Central memory CD8-positive, alpha-beta T cell (primary cell): ENCODE results near the gene ACSL3.

Source experiments
- ATAC-seq: fragments of 150-1000 bp; cut with Tn5 transposase; replicated peaks from 2 replicates; pipeline ENCODE4 v1.10.0; 2022; ENCODE audit warnings: mild to moderate bottlenecking, moderate FRiP score, moderate number of reproducible peaks; ENCODE audit not compliant: poor library complexity, severe bottlenecking; ENCODE audit errors: extremely low read depth
- DNase-seq, 2 donors: peaks; one replicate each; pipeline ENCODE4 v3.0.0; 2021; ENCODE audit warnings: low spot score in 2 of 2
- H3K27ac Mint-ChIP-seq: one replicate; pipeline ENCODE4 v1.8.0; 2022; ENCODE audit warnings: low read depth, mild to moderate bottlenecking, moderate library complexity, mixed read lengths
- H3K27me3 Mint-ChIP-seq: one replicate; pipeline ENCODE4 v1.8.0; 2022; ENCODE audit warnings: mixed read lengths
- H3K36me3 Mint-ChIP-seq: one replicate; pipeline ENCODE4 v1.8.0; 2022; ENCODE audit warnings: mild to moderate bottlenecking, moderate library complexity, mixed read lengths; ENCODE audit not compliant: insufficient read depth
- H3K4me1 Mint-ChIP-seq: one replicate; pipeline ENCODE4 v1.8.0; 2022; ENCODE audit warnings: mixed read lengths
- H3K4me3 Mint-ChIP-seq: one replicate; pipeline ENCODE4 v1.8.0; 2022; ENCODE audit warnings: mild to moderate bottlenecking, moderate library complexity, mixed read lengths
- H3K9me3 Mint-ChIP-seq: one replicate; pipeline ENCODE4 v1.8.0; 2022; ENCODE audit warnings: mixed read lengths

The ACSL3 gene

DNA sequence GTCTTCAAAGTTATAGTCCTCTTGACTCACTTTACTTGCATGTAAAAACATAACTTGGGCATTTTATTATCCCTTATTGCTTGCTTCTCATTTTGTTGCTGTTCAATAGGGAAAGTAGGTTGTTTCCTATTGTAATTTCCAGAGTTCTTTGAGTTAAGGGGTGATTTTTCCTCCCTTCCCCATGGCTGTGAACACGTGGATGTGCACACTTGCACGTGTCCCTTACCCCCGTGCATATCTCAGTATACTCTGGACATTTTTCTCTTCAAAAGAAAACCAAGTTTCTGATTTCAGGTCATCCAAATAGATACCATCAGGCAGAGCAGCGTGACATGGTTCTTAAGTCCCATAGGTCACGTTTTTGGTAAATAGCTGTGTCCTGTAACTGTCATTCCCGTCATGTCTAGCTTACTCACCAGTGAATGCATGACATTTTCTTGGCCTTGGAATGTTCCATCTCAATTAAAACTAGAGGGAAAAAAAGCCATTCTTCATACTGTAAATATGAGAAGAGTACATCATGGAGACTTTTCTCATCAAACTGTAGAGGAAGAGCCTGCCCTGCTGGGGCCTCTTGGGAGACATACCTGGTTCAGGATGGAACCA, 107.8 kb downstream of the ACSL3 start:
- no peak for DNase-seq

DNA sequence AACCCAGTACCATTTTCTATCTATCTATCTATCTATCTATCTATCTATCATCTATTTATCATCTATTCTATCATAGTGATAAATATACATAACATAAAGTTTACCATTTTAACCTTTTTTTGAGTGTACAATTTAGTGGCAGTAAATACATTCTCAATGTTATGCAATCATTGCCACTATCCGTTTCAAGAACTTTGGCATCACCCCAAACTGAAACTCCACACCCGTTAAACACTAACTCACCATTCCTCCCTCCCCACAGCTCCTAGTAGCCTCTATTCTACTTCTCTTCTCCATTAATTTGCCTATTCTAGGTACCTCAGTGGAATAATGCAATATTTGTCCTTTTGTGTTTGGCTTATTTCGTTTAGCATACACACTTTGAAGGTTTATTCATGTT, 108.7 kb downstream of the ACSL3 start:
- no peak overlapping the region for H3K4me3 Mint-ChIP-seq

More for the DNA sequence above, 107.8 kb downstream of the ACSL3 start:
- Mint-ChIP-seq H3K4me1 (no peaks in the 10 kb centered on the region), H3K4me3 (no peak overlapping the region), H3K9me3 (no peaks in the 10 kb centered on the region), H3K27ac (no peak overlapping the region), H3K27me3 (peaks cover 13% of the 10 kb centered on the region), H3K36me3 (no peaks in the 10 kb centered on the region)
- ATAC-seq = no peak

DNA sequence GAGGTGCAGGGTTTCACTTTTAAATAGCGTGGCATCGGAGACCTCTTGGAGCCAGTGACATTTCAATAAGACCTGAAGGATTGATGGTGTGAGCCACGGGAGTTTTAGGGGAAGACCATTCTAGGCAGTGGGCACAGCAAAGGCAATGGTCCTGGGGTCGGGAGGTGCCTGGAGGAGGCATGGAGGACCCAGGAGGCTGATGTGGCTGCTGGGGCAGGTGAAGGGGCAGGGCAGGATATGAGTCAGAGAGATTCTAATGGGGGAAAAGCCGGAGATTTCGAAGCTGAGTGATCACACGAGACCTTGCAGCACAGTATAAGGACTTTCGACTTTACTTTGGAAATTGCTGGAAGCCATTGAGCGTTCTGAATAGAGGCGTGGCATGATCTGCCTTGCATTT, 111.6 kb downstream of the ACSL3 start:
- no peak for ATAC-seq

More for the DNA sequence above, 108.7 kb downstream of the ACSL3 start:
- Mint-ChIP-seq H3K27ac (no peak overlapping the region), H3K36me3 (no peaks in the 10 kb centered on the region), H3K9me3 (no peaks in the 10 kb centered on the region), H3K4me1 (no peaks in the 10 kb centered on the region), H3K27me3 (peaks cover 11% of the 10 kb centered on the region)
- no peak for ATAC-seq
- DNase-seq = no peak

DNA sequence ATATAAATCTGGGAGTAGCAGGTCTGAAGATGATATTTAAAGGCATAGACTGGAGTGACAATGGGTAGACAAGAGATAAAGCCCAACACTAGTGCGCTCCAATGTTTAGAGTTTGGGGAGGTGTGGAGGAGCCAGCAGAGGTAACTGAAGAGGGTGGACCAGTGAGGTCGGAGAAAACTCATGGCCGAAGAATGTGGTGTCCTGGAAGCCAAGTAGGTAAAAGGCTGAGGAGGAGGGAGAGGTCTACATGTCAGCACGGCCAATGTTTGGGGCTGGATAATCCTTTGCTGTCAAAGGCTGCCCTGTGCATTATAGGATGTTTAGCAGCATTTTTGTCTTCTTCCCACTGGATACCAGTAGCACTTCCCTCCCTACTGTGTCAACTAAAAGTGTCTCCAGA, 112.4 kb downstream of the ACSL3 start:
- Mint-ChIP-seq H3K27ac (no peak overlapping the region), H3K9me3 (no peaks in the 10 kb centered on the region), H3K4me1 (no peaks in the 10 kb centered on the region), H3K36me3 (no peaks in the 10 kb centered on the region), H3K4me3 (no peak overlapping the region), H3K27me3 (peaks cover 16% of the 10 kb centered on the region)
- ATAC-seq = no peak
- DNase-seq = no peak

More for the DNA sequence above, 111.6 kb downstream of the ACSL3 start:
- H3K36me3 Mint-ChIP-seq = no peaks in the 10 kb centered on the region
- H3K27ac Mint-ChIP-seq = no peak overlapping the region
- H3K9me3 Mint-ChIP-seq = no peaks in the 10 kb centered on the region
- H3K4me1 Mint-ChIP-seq = no peaks in the 10 kb centered on the region
- H3K4me3 Mint-ChIP-seq = no peak overlapping the region
- DNase-seq = no peak
- peaks cover 19% of the 10 kb centered on the region for H3K27me3 Mint-ChIP-seq

DNA sequence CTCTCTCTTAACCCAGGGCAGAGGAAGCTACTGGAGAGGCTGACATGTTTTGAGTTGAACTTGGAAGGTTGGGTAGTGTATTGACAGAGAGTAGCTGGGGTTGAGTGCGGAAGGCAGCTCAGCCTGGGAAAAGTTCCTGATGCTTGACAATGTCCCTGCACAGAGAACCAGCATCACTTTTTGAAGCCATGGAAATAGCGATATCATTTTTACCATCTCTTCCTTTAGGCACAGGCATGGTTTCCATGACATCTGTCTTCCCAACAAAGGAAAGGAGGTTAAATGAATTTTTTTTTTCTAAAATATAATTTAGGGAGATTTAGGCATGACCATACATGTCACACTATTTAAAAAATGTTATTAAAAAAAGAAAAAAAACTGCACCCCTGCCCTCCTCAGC, 112.9 kb downstream of the ACSL3 start:
- peaks cover 19% of the 10 kb centered on the region for H3K27me3 Mint-ChIP-seq

DNA sequence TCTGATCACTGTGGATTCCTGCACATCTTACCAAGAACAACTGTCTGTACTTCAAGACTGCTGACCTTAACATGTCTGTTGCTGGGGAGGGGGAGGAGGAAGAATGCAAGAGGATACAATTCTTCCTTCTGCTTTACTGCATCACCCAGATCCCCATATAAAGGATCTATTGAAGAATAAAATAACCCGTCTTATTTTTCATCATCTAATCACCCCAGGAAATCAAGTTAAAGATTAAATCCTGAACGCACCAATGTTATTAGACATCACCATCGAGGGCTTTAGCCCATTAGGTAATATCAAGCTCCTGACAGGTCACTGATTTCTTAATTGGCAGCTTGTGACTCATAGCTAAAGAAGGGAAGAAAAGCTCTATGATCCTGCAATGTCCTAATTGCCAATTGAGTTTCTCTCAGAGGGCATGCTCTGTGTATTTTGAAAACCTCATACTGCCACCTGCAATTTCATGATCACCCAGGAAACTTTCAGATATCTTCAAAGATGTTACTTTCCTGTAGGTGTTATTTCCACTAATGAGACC, 115.8 kb downstream of the ACSL3 start:
- DNase-seq (no peak), ATAC-seq (no peak)
- no peaks in the 10 kb centered on the region for H3K36me3 Mint-ChIP-seq
- no peaks in the 10 kb centered on the region for H3K4me1 Mint-ChIP-seq
- no peaks in the 10 kb centered on the region for H3K9me3 Mint-ChIP-seq
- no peak overlapping the region for H3K4me3 Mint-ChIP-seq
- no peak overlapping the region for H3K27ac Mint-ChIP-seq
- peaks cover 33% of the 10 kb centered on the region for H3K27me3 Mint-ChIP-seq

More for the DNA sequence above, 112.9 kb downstream of the ACSL3 start:
- no peaks in the 10 kb centered on the region for H3K4me1 Mint-ChIP-seq
- DNase-seq (no peak), ATAC-seq (no peak)
- no peak overlapping the region for H3K27ac Mint-ChIP-seq
- no peaks in the 10 kb centered on the region for H3K36me3 Mint-ChIP-seq
- no peak overlapping the region for H3K4me3 Mint-ChIP-seq
- H3K9me3 Mint-ChIP-seq = no peaks in the 10 kb centered on the region

DNA sequence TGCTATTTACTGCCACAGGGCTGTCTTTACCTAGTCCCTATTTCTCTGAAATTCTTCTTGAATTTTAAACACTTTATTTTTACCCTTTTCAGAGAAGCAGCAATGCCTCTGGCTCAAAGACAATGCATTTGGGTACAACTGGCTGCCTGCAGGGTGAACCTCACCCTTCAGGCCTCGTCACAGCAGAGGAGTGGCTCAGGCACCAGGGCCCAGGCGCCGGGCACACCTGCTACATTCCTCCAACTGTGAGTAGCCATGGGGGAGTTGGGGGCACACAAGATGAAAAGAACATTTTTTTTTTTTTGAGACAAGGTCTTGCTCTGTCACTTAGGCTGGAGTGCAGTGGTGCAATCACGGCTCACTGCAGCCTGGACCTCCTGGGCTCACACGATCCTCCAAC, 116.3 kb downstream of the ACSL3 start:
- DNase-seq = no peak
- peaks cover 38% of the 10 kb centered on the region for H3K27me3 Mint-ChIP-seq
- H3K4me3 Mint-ChIP-seq = no peak overlapping the region
- H3K4me1 Mint-ChIP-seq = no peaks in the 10 kb centered on the region
- H3K9me3 Mint-ChIP-seq = no peaks in the 10 kb centered on the region
- no peak overlapping the region for H3K27ac Mint-ChIP-seq
- H3K36me3 Mint-ChIP-seq = no peaks in the 10 kb centered on the region
- no peak for ATAC-seq

DNA sequence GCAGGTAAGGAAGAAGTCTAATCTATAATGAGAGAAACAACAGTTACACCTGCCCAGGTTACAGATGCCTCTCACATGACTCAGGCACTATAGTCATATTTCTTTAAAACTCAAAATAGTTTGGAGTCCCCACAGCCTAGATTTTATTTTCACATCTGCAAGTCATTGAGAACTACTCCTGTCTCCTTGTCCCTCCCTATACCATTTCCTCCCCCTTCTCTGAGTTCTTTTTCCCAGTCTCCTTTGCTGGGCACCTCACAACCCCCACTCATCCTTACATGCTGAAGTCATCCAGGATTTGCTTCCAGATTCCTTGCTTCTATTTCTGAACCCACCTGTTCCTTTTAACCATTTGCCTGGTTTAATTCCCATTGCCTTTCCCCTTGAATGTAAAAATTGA, 118.0 kb downstream of the ACSL3 start:
- DNase-seq = no peak
- Mint-ChIP-seq H3K36me3 (no peaks in the 10 kb centered on the region), H3K4me1 (peaks cover 9% of the 10 kb centered on the region), H3K4me3 (no peak overlapping the region), H3K9me3 (no peaks in the 10 kb centered on the region), H3K27ac (no peak overlapping the region), H3K27me3 (peaks cover 56% of the 10 kb centered on the region)
- ATAC-seq = no peak

DNA sequence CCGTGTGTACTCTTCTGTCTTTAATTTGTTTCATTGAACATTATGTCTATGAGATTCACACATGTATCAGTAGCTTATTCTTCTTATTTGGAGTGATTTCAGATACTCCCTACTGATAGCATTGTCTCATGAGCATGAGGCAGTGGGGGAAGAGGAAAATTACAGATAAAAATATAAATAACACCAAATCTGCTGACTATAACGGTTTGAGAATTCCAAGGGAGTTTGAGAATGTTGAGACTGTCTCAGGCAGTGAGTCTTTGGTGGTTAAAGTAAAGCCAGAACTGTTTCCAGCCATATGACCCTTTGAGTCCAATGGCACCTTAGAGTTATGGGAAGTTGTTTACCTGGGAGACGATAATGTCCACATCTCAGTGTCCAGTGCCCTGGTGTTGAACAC, 118.6 kb downstream of the ACSL3 start:
- H3K9me3 Mint-ChIP-seq = no peaks in the 10 kb centered on the region
- H3K27ac Mint-ChIP-seq = no peak overlapping the region
- H3K27me3 Mint-ChIP-seq = peaks cover 61% of the 10 kb centered on the region
- H3K4me3 Mint-ChIP-seq = no peak overlapping the region
- ATAC-seq = no peak
- H3K4me1 Mint-ChIP-seq = peaks cover 9% of the 10 kb centered on the region
- DNase-seq = no peak
- no peaks in the 10 kb centered on the region for H3K36me3 Mint-ChIP-seq

DNA sequence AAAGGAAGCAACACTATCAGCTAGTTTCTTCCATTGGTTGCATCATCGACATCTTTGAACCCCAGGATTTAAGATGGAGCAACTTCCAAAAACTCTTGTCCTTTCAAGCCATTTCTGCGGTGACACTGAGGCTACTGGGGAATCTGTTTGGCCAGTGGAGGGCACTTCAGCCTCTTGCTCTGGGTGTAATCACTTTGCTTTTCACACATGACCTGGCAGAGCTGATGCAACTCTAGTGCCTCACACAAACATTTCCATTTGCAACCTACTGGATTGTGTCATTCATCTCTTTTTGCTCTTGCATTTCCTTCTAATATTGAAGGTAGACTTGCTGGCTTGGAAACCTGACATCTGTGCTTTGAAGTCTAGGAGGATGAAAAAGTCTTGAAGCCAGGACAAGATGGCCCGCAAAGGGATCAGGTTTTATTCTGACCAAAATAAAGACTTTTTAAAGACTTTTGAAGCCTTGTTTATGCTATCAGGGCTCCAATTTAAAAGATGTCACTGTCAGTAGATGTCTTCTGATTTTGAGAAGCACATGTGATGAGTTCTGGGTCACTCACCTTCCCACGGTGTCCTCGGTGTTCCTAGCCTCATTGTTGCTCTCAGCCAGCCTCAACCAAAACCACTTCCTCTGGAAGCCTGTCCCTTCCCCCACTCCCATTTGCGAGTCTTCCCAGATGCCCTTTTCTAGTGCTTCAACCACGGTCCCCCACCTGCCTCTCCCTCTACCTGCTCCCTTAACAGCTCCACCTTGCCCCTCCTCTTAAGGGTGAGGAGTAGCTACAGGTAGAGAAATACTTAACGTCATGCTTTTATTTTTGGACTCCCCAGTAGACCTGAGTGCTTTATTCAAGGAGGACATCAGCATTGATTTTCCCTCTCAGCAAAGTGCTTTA, 121.4 kb downstream of the ACSL3 start:
- peaks cover 9% of the 10 kb centered on the region for H3K4me1 Mint-ChIP-seq
- H3K9me3 Mint-ChIP-seq = no peaks in the 10 kb centered on the region
- H3K27me3 Mint-ChIP-seq = peaks cover 79% of the 10 kb centered on the region
- no peaks in the 10 kb centered on the region for H3K36me3 Mint-ChIP-seq
- no peak overlapping the region for H3K27ac Mint-ChIP-seq
- no peak overlapping the region for H3K4me3 Mint-ChIP-seq
- ATAC-seq (no peak), DNase-seq (no peak)

DNA sequence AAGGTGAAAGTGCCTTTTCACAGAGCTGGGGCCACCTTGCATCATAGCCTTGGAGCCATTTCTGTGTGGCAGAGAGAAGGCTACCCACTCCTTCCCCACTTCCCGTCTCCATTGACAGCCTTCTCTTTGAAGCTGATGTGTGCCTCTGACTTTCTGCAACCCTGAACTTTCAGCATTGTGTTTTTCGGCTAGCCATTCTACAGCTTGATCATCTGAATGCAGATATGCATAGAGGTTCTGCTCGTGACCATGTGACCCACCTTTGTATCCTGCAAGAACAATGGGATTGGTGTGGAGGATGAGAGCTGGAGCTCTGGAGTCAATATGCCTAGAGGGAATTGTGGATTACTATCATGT, 122.1 kb downstream of the ACSL3 start:
- ATAC-seq = no peak
- no peak overlapping the region for H3K27ac Mint-ChIP-seq

DNA sequence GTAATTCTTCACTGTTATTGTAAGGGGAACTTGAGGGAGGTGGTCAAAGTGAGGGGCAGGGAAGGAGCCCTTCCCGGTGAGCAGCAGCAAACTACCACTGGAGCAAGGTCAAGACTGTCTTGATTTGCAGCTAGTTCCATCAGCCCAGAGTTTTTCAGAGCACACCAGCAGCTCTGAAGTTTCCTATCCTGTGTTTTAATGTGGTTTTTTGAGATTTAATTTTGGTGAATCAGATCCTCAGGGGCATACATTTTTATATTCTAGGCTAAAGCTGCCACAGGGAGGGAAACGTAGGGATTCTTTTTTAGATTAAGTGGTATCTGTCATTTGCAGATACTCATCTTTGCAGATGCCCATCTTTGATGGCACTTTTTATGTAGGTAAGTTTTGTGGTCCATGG, 124.1 kb downstream of the ACSL3 start:
- Mint-ChIP-seq H3K9me3 (no peaks in the 10 kb centered on the region), H3K27ac (no peak overlapping the region), H3K27me3 (peaks cover 86% of the 10 kb centered on the region), H3K4me1 (peaks cover 9% of the 10 kb centered on the region), H3K36me3 (no peaks in the 10 kb centered on the region), H3K4me3 (no peak overlapping the region)
- ATAC-seq (no peak), DNase-seq (no peak)

More for the DNA sequence above, 122.1 kb downstream of the ACSL3 start:
- Mint-ChIP-seq H3K9me3 (no peaks in the 10 kb centered on the region), H3K36me3 (no peaks in the 10 kb centered on the region), H3K27me3 (peaks cover 83% of the 10 kb centered on the region), H3K4me1 (peaks cover 9% of the 10 kb centered on the region), H3K4me3 (no peak overlapping the region)
- no peak for DNase-seq

DNA sequence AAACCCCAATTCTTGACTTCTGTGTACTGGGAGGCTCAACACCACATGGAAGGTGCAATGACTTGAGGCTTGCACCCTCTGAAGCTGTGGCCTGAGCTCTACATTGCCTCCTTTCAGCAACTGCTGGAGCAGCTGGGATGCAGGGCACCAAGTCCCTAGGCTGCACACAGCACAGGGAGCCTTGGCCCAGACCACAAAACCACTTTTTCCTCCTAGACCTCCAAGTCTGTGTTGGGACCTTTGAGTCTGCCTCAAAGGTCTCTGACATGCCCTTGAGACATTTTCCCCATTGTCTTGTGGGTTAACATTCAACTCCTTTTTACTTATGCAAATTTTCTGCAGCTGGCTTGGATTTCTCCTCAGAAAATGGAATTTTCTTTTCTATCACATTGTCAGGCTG, 128.6 kb downstream of the ACSL3 start:
- H3K9me3 Mint-ChIP-seq = no peaks in the 10 kb centered on the region
- no peak for ATAC-seq
- peaks cover 71% of the 10 kb centered on the region for H3K27me3 Mint-ChIP-seq
- H3K4me3 Mint-ChIP-seq = no peak overlapping the region
- DNase-seq = no peak
- no peaks in the 10 kb centered on the region for H3K4me1 Mint-ChIP-seq
- H3K36me3 Mint-ChIP-seq = no peaks in the 10 kb centered on the region
- H3K27ac Mint-ChIP-seq = no peak overlapping the region
